ENCODE measurements around the gene POLG2. TPM values are rescaled to one million over a fixed set of nuclear protein-coding genes. Genes with fewer than 3 reads are reported as not detected.

Gene POLG2
- total RNA-seq, 4 donors from 2014 or later = 4.8 to 10.8 (median 6.3) TPM

DNA sequence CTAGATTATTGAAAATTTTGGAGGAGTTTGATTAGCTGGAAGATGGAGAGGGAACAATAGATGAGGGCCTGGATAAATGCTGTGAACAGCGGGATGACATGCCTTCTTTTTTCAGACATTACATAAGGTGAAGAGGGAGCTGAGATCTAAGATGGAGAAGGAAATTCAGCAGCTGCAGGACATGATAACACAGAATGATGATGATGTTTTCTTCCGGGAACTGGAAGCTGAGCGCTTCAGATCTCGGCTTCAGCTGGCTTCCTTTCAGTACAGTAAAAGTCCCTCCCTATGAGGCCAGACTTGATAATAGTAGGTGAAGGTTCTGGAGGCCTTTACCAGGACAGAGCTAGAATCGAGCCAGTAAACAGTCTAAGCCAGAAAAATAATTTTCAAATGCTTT, 40.6 kb upstream of the POLG2 start:
- no peaks in the 10 kb centered on the region for H3K27me3 ChIP-seq
- intact Hi-C loops (cut with DNase I; ENCODE audit: low total_unique reads) = no loop called here
- H3K4me3 ChIP-seq = no peak overlapping the region
- in situ Hi-C loops (cut with MboI; ENCODE audit: low pct_ligation_motif_present in 1 of 4, low pct_unique_long_range_greater_than_20kb in 1 of 4, low sequenced_read_pairs in 3 of 4) = no loop called here
- WGBS, 2 donors (ENCODE audit: low coverage in 1 of 2) = 86 to 88% methylated on average over 5 of the region's 5 CpGs
- H3K4me1 ChIP-seq = no peaks in the 10 kb centered on the region
- peaks cover 0 to 57% (median 24%) of the 10 kb centered on the region in 4 donors for H3K36me3 ChIP-seq
- no peaks in the 10 kb centered on the region for H3K9me3 ChIP-seq
- H3K27ac ChIP-seq = no peak overlapping the region
- no peak for DNase-seq
- no peak for TF ChIP-seq POLR2A (IDR thresholded peaks at IDR 0.05)
- TF ChIP-seq, protein P1, sequence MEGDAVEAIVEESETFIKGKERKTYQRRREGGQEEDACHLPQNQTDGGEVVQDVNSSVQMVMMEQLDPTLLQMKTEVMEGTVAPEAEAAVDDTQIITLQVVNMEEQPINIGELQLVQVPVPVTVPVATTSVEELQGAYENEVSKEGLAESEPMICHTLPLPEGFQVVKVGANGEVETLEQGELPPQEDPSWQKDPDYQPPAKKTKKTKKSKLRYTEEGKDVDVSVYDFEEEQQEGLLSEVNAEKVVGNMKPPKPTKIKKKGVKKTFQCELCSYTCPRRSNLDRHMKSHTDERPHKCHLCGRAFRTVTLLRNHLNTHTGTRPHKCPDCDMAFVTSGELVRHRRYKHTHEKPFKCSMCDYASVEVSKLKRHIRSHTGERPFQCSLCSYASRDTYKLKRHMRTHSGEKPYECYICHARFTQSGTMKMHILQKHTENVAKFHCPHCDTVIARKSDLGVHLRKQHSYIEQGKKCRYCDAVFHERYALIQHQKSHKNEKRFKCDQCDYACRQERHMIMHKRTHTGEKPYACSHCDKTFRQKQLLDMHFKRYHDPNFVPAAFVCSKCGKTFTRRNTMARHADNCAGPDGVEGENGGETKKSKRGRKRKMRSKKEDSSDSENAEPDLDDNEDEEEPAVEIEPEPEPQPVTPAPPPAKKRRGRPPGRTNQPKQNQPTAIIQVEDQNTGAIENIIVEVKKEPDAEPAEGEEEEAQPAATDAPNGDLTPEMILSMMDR (IDR thresholded peaks at IDR 0.05) = no peak
- TF ChIP-seq EP300 (IDR thresholded peaks at IDR 0.05; ENCODE audit: low read depth) = no peak
- TF ChIP-seq POLR2AphosphoS5 (IDR thresholded peaks at IDR 0.05) = no peak

- no peak for TF ChIP-seq EP300 (IDR thresholded peaks at IDR 0.05; ENCODE audit: low read depth)
- TF ChIP-seq, protein P1 (IDR thresholded peaks at IDR 0.05) = no peak
- TF ChIP-seq POLR2A (IDR thresholded peaks at IDR 0.05) = no peak
- TF ChIP-seq POLR2AphosphoS5 (IDR thresholded peaks at IDR 0.05) = no peak
- no peak overlapping the region for H3K4me3 ChIP-seq
- H3K9me3 ChIP-seq = no peaks in the 10 kb centered on the region
- in situ Hi-C loops (cut with MboI; ENCODE audit: low pct_ligation_motif_present in 1 of 4, low pct_unique_long_range_greater_than_20kb in 1 of 4, low sequenced_read_pairs in 3 of 4) = no loop called here
- 78 to 92% methylated on average over 2 of the region's 2 CpGs for WGBS, 2 donors (ENCODE audit: low coverage in 1 of 2)
- H3K27me3 ChIP-seq = no peaks in the 10 kb centered on the region
- intact Hi-C loops (cut with DNase I; ENCODE audit: low total_unique reads) = no loop called here
- H3K36me3 ChIP-seq = peaks cover 0 to 63% (median 27%) of the 10 kb centered on the region in 4 donors
- DNase-seq = no peak
- no peaks in the 10 kb centered on the region for H3K4me1 ChIP-seq
- no peak overlapping the region for H3K27ac ChIP-seq
These were observed 40.1 kb upstream of the POLG2 start for GRCh38 chr17:64536913-64537312.

DNA sequence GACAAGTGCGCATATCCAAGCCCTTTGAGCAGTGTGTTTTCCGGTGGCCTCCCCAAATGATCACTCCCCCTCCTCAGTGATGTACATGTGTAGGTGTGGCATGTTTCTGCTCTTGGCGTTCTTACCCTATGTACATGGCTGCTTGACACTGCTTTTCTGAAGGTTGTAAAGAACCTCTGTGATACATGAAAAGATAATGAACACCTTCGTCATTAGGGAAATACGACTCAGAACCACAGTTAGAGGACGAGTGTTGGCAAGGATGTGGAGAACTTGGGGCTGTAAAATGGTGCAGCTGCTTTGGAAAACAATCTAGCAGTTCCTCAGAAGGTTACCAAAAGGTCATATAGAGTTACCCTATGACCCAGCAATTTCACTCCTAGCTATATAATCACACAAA, 38.5 kb upstream of the POLG2 start:
- H3K9me3 ChIP-seq = no peaks in the 10 kb centered on the region
- H3K27me3 ChIP-seq = no peaks in the 10 kb centered on the region
- intact Hi-C loops (cut with DNase I; ENCODE audit: low total_unique reads) = no loop called here
- peaks cover 0 to 77% (median 34%) of the 10 kb centered on the region in 4 donors for H3K36me3 ChIP-seq
- WGBS, 2 donors (ENCODE audit: low coverage in 1 of 2) = 59 to 74% methylated on average over 4 to 6 of the region's 6 CpGs
- no peak overlapping the region for H3K4me3 ChIP-seq
- in situ Hi-C loops (cut with MboI; ENCODE audit: low pct_ligation_motif_present in 1 of 4, low pct_unique_long_range_greater_than_20kb in 1 of 4, low sequenced_read_pairs in 3 of 4) = no loop called here
- TF ChIP-seq, protein P1 (IDR thresholded peaks at IDR 0.05) = no peak
- TF ChIP-seq POLR2A (IDR thresholded peaks at IDR 0.05) (no peak), POLR2AphosphoS5 (IDR thresholded peaks at IDR 0.05) (no peak), EP300 (IDR thresholded peaks at IDR 0.05; ENCODE audit: low read depth) (no peak)
- no peak for DNase-seq
- H3K27ac ChIP-seq = no peak overlapping the region
- no peaks in the 10 kb centered on the region for H3K4me1 ChIP-seq

DNA sequence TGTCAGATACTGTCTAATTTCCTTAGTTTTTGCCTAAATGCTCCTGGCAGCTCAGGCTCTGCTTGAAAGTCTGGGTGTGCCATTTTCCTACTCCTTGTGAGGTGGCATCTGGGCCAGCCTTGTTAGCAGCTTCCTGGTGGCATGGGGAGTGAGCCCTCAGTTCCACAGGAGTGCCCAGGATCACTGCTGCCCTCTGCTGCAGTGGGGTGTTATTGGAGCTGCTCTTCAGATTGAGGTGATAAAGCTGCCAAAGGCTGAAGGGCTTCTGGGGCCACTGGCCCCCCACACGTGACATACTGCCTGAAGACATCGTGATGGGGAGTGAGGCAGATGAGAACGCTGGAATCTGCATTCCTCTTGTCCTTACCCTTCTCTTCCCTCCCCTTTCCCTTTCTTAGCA, 37.3 kb upstream of the POLG2 start:
- peaks cover 0 to 89% (median 40%) of the 10 kb centered on the region in 4 donors for H3K36me3 ChIP-seq
- no peaks in the 10 kb centered on the region for H3K27me3 ChIP-seq
- no peaks in the 10 kb centered on the region for H3K9me3 ChIP-seq
- intact Hi-C loops (cut with DNase I; ENCODE audit: low total_unique reads) = no loop called here
- no peak for TF ChIP-seq POLR2AphosphoS5 (IDR thresholded peaks at IDR 0.05)
- no peak for TF ChIP-seq POLR2A (IDR thresholded peaks at IDR 0.05)
- TF ChIP-seq EP300 (IDR thresholded peaks at IDR 0.05; ENCODE audit: low read depth) = no peak
- TF ChIP-seq, protein P1 (IDR thresholded peaks at IDR 0.05) = no peak
- in situ Hi-C loops (cut with MboI; ENCODE audit: low pct_ligation_motif_present in 1 of 4, low pct_unique_long_range_greater_than_20kb in 1 of 4, low sequenced_read_pairs in 3 of 4) = no loop called here
- no peak overlapping the region for H3K4me3 ChIP-seq
- H3K27ac ChIP-seq = no peak overlapping the region
- no peak for DNase-seq
- WGBS, 2 donors (ENCODE audit: low coverage in 1 of 2) = 63 to 78% methylated on average over 3 of the region's 3 CpGs
- no peaks in the 10 kb centered on the region for H3K4me1 ChIP-seq
